ENCODE measurements around the gene TBC1D14.

TBC1D14 gene

GRCh38 chr4:6929812-6930464 is 20.3 kb downstream of the TBC1D14 start:
- no peak for DNase-seq (ENCODE audit: low read depth)

- no peak for DNase-seq (ENCODE audit: low read depth)
Observed at GRCh38 chr4:6932475-6932874, 22.8 kb downstream of the TBC1D14 start.

- DNase-seq (ENCODE audit: low read depth), result no peak
Observed at GRCh38 chr4:6932918-6933317, 23.3 kb downstream of the TBC1D14 start.

- DNase-seq (ENCODE audit: low read depth), result no peak
Observed at GRCh38 chr4:6933691-6934430, 24.2 kb downstream of the TBC1D14 start.

GRCh38 chr4:6935965-6936364 is 26.3 kb downstream of the TBC1D14 start:
- DNase-seq (ENCODE audit: low read depth), result no peak

- DNase-seq (ENCODE audit: low read depth), result no peak
Observed at GRCh38 chr4:6937201-6937600, 27.6 kb downstream of the TBC1D14 start.

- DNase-seq (ENCODE audit: low read depth), result no peak
Observed at GRCh38 chr4:6937754-6938153, 28.1 kb downstream of the TBC1D14 start.

GRCh38 chr4:6938237-6938636 is 28.6 kb downstream of the TBC1D14 start:
- no peak for DNase-seq (ENCODE audit: low read depth)

GRCh38 chr4:6938647-6939271 is 29.1 kb downstream of the TBC1D14 start:
- DNase-seq (ENCODE audit: low read depth), result no peak

GRCh38 chr4:6939761-6940743 is 30.4 kb downstream of the TBC1D14 start:
- DNase-seq (ENCODE audit: low read depth), result no peak

GRCh38 chr4:6940744-6941137 is 31.1 kb downstream of the TBC1D14 start:
- DNase-seq (ENCODE audit: low read depth), result no peak

- no peak for DNase-seq (ENCODE audit: low read depth)
Observed at GRCh38 chr4:6941796-6942195, 32.2 kb downstream of the TBC1D14 start.

GRCh38 chr4:6942238-6942800 is 32.7 kb downstream of the TBC1D14 start:
- no peak for DNase-seq (ENCODE audit: low read depth)

GRCh38 chr4:6943012-6943884 is 33.6 kb downstream of the TBC1D14 start:
- DNase-seq (ENCODE audit: low read depth), result no peak

- no peak for DNase-seq (ENCODE audit: low read depth)
Observed at GRCh38 chr4:6943885-6944225, 34.2 kb downstream of the TBC1D14 start.

- no peak for DNase-seq (ENCODE audit: low read depth)
Observed at GRCh38 chr4:6944301-6945051, 34.9 kb downstream of the TBC1D14 start.

GRCh38 chr4:6945052-6945409 is 35.4 kb downstream of the TBC1D14 start:
- DNase-seq (ENCODE audit: low read depth), result no peak

- no peak for DNase-seq (ENCODE audit: low read depth)
Observed at GRCh38 chr4:6946497-6946896, 36.9 kb downstream of the TBC1D14 start.

GRCh38 chr4:6948134-6948460 is 38.5 kb downstream of the TBC1D14 start:
- DNase-seq (ENCODE audit: low read depth), result no peak

GRCh38 chr4:6951880-6952381 is 42.3 kb downstream of the TBC1D14 start:
- DNase-seq (ENCODE audit: low read depth), result no peak

All from activated gamma-delta T cell treated with anti-CD3 and anti-CD28 coated beads, Interleukin-2, amount 50 U/mL, for 16 hours (primary cell).